GM20431 (cell line): ENCODE data around the gene ADK.
"Not testable (repeated sequence)": the region's sequence is repeated elsewhere in the genome, so short reads cannot be mapped to it uniquely, and the experiment has no call there.

Experiments used
- in situ Hi-C: fragments of 300-500 bp; cut with MseI, MboI; formaldehyde crosslinking; loops from one replicate; pipeline ENCODE4 v1.15.0; 2020; ENCODE audit warnings: low sequenced_read_pairs; ENCODE audit not compliant: unreplicated experiment

Gene ADK

DNA sequence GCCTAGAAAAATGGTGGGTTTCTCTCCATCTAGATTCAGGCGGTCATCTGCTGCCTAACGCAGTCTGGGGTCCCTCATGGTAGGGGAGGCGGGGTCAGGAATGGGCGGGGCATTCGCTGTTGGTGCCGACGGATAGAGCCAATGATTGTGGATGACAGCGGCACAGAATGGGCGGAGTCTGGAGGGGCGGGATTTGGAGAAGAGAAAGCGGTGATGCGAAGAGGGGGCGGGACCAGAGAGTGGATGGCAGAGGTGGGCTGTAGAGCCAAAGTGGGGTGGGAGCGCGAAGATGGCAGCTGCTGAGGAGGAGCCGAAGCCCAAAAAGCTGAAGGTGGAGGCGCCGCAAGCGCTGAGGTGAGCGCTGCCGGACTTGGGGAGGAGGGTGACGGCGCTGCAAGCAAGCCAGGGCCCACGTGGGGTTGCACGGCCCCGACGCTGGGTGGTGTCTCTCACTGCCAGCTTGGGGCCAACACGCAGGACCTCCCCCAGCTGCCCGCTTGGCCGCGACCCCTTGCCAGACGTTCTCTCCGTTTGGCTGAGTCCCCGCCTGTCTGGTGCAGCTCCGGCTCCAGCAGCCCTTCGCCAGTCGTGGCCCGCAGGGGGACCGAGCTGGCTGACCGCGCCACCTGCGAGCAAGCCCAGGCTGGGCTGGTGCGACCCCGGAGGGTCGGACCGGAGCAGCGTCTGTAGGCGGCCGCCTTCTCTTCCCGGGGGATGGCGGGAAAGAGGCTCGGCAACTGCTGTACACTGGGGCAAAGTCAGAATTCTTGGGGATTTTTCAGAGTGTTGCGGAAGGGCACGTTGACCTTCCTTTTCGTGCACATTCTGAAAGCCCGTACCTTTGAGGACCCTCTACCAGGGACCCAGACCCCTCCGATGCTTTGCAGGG is at the start of gene ADK:
TSS of gene ADK (plus strand) at position 232 of the 889 bp plus-strand sequence. CDS start at position 290, 58 bp downstream.
- in situ Hi-C loops, result no loop called here

DNA sequence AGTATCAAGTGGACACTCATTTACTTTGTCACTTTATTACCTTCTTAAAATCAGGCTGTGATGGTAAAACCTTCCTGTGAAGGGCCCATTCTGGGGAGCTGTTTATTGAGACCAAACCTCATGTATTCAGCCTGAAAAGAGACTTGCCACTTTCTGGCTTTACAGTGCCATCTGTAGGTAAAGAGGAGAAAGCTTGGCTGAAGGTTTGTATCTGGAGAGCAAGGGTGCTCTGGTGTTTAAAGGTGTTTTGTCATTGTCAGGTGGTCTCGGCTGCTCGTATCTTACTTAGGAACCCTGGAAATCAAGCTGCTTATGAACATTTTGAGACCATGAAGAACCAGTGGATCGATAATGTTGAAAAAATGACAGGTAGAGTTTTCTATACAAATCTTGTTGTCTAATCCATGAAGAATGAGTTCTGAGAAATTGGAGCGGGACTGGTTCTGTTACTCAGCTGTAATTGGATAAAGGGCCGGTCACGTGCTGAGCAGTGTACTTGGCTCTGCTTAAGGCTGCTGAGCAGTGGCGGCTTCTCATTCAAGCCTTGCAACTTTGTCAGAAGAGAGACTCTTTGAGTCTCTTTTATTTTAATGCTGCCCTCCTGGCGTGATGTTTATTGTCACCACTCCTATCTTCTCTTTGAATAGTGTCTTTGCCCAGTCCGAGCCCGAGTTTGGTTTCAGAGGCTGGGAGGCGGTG is 47.3 kb upstream of the ADK start:
- in situ Hi-C loops, result no loop called here

DNA sequence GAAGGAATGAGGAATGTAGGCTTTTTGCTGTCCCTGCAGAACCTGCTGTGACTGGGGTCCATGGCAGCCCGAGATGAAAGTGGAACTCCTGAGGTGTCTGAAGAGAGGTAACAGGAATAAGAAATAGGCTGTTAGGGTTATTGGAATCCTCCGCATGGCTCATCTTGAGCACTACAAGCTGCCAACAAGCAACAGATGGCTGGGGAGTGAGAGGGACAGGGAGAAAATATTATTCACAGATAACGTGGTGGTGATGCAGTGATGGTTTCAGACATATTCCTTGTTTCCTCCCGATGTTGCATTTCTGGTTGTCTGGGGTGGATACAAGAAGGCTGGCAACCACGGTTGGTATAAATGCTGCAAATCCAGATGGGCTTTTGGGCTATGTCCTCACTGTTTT is 46.5 kb upstream of the ADK start:
- in situ Hi-C loops, result no loop called here

GRCh38 chr10:74104996-74105395 is 46.0 kb upstream of the ADK start:
- in situ Hi-C loops, result no loop called here

GRCh38 chr10:74107391-74107790 is 43.6 kb upstream of the ADK start:
- in situ Hi-C loops, result no loop called here

- in situ Hi-C loops, result no loop called here
These were observed 41.6 kb upstream of the ADK start for GRCh38 chr10:74109452-74109851.

GRCh38 chr10:74110120-74110519 is 40.9 kb upstream of the ADK start:
- in situ Hi-C loops, result no loop called here

DNA sequence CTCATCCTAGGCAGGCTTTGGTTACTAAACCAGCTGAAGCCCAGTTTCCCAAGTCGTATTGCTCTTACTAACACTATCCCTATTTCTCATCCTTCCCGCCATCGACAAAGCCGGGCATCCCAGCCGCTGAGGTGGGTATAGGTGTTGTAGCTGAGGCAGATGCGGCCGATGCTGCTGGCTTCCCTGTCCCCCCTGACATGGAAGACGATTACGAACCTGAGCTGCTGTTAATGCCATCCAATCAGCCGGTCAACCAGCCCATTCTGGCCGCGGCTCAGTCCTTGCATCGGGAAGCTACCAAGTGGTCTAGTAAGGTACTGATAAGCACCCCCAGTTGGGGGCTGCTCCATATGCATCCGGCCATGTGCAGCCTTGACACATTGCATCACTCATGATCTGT is 39.2 kb upstream of the ADK start:
- in situ Hi-C loops, result no loop called here

DNA sequence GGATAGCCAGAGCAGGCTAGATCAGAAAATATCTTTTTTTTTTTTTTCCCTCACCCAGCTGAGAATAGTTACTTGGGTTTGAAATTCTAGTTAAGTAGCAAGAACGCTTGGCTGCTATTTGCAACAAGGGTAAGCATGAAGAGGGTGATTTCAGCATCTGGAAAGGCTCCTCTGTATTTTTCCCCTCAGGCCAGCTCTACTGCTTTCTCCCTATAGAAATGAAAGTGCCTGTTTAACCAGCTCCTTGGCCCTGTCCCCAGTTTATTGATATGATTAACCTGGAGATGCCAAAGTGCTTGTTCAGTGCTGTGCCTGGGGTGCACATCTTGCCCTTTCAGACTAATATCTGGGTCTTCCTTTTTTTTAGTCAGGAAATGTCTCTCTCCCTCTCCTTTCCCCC is 37.5 kb upstream of the ADK start:
- in situ Hi-C loops, result no loop called here

GRCh38 chr10:74114041-74114448 is 37.0 kb upstream of the ADK start:
- in situ Hi-C loops, result no loop called here

DNA sequence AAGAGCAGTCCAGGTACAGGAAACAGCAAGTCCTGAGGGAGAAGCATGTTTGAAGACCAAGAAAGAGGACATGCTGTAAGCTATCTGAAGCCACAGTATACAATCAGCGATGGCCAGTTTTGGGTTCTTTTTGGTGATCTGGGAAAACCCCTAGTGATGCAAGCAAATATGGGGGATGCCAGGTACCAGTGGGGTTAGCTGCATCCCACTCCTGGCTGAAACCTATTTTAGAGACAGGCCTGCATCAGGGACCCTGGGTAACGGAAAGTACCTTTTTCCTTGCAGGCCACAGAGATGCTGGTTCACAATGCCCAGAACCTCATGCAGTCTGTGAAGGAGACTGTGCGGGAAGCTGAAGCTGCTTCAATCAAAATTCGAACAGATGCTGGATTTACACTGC is 33.3 kb upstream of the ADK start:
- in situ Hi-C loops, result no loop called here

- in situ Hi-C loops, result no loop called here
These were observed 32.2 kb upstream of the ADK start for GRCh38 chr10:74118804-74119203.

DNA sequence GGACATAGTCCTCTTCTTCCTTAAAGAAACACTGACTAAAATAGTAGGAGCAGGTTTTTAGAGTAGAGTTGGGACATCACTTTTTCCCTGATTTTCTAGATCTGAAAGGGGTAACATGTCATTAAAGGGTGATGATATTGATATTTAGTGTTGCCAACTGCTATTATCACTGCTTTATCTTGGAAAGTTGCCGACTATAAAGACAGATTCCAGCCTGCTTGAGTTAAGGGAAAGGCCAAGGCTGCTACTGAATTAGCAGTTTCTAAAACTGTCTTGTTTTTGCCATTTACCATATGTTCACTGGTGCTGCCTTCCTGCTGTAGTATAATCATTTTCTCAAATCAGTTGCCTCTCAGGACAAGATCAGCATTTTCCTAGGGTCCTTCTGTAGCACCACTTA is 30.1 kb upstream of the ADK start:
- in situ Hi-C loops, result no loop called here

DNA sequence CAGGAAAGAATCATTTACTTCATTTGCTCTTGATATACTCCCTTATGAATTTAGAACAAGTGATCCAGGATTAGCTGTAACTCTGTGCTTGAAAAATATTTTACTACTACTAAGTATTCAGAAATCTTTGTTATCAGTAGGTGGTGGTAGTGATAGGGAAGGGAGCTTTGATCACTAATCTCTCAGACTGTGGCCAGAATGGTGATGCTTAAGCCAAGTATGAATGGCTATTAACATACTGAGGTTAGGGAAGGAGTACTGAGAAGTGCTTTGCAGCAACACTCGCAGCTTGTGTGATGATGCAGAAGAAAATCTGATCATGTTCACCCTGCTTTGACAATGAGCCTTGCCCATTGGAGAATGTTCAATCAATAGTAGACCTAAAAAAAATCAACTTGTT is 29.7 kb upstream of the ADK start:
- in situ Hi-C loops, result no loop called here

DNA sequence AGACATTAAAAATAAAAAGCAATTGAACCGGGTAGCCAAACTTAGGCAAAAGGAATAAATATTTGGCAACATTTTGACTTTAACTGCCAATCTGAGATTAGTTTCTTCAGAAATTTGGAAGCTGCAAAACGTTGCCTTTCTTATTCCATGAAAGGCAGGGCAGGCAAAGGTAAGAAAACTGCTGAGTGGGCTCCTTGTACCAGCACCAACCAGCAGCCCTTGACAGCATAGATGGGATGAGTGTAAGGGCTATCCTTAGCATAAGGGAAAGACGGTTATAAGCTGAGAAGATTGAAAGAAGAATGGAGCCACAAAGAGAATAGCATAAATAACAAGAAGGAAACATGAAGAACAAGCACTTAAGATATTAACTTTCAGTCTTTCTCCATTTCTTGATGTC is 29.0 kb upstream of the ADK start:
- in situ Hi-C loops, result no loop called here

- in situ Hi-C loops, result no loop called here
These were observed 27.9 kb upstream of the ADK start for GRCh38 chr10:74123081-74123480.

- in situ Hi-C loops, result no loop called here
These were observed 16.8 kb upstream of the ADK start for GRCh38 chr10:74133923-74134820.

DNA sequence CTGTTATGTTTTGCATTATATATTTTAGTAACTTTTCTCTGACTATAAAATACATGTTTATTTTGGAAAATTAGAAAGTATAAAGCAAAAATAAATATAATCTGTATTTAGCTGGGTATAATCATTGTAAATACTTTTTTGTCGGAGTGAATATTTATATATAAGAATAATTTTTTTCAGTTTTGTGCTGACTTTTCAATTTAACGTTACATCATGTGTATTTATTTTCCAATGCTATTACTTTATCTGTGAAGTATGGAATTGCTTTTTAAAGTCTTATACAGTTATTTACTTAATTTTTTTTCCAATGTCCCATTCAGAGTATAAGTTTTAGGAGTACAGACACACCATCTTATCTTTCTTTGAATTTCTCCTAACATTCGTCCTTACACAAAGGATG is 15.6 kb upstream of the ADK start:
- in situ Hi-C loops, result no loop called here

GRCh38 chr10:74137992-74138391 is 13.0 kb upstream of the ADK start:
- in situ Hi-C loops, result no loop called here

DNA sequence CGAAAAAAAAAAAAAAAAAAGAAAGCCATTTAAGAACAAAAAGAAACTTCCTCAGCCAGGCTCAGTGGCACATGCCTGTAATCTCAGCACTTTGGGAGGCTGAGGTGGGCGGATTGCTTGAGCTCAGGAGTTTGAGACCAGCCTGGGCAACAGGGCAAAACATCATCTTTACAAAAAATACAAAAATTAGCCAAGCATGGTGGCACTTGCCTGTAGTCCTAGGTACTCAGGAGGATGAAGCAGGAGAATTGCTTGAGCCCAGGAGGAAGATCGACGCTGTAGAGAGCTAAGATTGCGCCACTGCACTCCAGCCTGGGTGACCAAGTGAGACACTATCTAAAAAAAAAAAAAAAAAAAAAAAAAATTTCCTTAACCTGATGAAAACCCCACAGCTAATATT is 12.4 kb upstream of the ADK start:
- in situ Hi-C loops, result not testable (repeated sequence)

- in situ Hi-C loops, result no loop called here
These were observed 11.0 kb upstream of the ADK start for GRCh38 chr10:74139981-74140380.
